ENCODE results near the gene P4HA2.

DNA sequence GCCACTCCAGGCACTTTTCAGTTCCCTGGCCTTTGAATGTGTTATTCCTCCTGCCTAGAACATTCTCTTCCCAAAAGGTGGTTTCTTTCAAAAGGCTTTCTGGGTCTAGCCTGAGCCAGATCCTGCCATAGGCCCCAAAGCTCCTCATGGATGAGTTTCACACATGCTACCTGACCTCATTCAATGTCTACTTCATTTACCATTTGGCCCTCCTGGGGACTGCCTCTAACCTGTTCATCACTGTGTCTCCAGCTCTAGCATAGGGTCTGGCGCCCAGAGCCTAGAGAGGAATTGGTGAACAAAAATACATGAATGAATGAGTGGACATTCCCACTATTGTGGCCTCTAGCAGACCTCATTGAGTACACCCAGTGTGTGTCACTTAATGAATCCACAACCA, 5.4 kb upstream of the P4HA2 start:
- TF ChIP-seq FOXJ3 (CRISPR knock-in tag; IDR thresholded peaks at IDR 0.05; ENCODE audit: borderline replicate concordance), result no peak
- TF ChIP-seq JUN (CRISPR knock-in tag; IDR thresholded peaks at IDR 0.05), result no peak
- no peak for TF ChIP-seq SP1 (CRISPR knock-in tag; conservative IDR thresholded peaks at IDR 0.05)
- TF ChIP-seq, protein P1, sequence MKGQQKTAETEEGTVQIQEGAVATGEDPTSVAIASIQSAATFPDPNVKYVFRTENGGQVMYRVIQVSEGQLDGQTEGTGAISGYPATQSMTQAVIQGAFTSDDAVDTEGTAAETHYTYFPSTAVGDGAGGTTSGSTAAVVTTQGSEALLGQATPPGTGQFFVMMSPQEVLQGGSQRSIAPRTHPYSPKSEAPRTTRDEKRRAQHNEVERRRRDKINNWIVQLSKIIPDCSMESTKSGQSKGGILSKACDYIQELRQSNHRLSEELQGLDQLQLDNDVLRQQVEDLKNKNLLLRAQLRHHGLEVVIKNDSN (CRISPR knock-in tag; IDR thresholded peaks at IDR 0.05), result no peak
- no peak for TF ChIP-seq ESRRA (CRISPR knock-in tag; IDR thresholded peaks at IDR 0.05; ENCODE audit: borderline replicate concordance)
- TF ChIP-seq, protein P2, sequence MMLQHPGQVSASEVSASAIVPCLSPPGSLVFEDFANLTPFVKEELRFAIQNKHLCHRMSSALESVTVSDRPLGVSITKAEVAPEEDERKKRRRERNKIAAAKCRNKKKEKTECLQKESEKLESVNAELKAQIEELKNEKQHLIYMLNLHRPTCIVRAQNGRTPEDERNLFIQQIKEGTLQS (CRISPR knock-in tag; conservative IDR thresholded peaks at IDR 0.05), result no peak
- TF ChIP-seq, protein P3, sequence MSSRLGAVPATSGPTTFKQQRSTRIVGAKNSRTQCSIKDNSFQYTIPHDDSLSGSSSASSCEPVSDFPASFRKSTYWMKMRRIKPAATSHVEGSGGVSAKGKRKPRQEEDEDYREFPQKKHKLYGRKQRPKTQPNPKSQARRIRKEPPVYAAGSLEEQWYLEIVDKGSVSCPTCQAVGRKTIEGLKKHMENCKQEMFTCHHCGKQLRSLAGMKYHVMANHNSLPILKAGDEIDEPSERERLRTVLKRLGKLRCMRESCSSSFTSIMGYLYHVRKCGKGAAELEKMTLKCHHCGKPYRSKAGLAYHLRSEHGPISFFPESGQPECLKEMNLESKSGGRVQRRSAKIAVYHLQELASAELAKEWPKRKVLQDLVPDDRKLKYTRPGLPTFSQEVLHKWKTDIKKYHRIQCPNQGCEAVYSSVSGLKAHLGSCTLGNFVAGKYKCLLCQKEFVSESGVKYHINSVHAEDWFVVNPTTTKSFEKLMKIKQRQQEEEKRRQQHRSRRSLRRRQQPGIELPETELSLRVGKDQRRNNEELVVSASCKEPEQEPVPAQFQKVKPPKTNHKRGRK (CRISPR knock-in tag; IDR thresholded peaks at IDR 0.05; ENCODE audit: borderline replicate concordance), result no peak
- TF ChIP-seq, protein P4, sequence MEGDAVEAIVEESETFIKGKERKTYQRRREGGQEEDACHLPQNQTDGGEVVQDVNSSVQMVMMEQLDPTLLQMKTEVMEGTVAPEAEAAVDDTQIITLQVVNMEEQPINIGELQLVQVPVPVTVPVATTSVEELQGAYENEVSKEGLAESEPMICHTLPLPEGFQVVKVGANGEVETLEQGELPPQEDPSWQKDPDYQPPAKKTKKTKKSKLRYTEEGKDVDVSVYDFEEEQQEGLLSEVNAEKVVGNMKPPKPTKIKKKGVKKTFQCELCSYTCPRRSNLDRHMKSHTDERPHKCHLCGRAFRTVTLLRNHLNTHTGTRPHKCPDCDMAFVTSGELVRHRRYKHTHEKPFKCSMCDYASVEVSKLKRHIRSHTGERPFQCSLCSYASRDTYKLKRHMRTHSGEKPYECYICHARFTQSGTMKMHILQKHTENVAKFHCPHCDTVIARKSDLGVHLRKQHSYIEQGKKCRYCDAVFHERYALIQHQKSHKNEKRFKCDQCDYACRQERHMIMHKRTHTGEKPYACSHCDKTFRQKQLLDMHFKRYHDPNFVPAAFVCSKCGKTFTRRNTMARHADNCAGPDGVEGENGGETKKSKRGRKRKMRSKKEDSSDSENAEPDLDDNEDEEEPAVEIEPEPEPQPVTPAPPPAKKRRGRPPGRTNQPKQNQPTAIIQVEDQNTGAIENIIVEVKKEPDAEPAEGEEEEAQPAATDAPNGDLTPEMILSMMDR (IDR thresholded peaks at IDR 0.05), result no peak
- no peak for TF ChIP-seq CREB1 (CRISPR knock-in tag; IDR thresholded peaks at IDR 0.05)
- no peak for TF ChIP-seq ZBTB21 (CRISPR knock-in tag; IDR thresholded peaks at IDR 0.05; ENCODE audit: borderline replicate concordance)

Measured in WTC11 (cell line).